ENCODE measurements around the gene CNBP.
"Not testable (repeated sequence)": the region's sequence is repeated elsewhere in the genome, so short reads cannot be mapped to it uniquely, and the experiment has no call there.

Gene CNBP

GRCh38 chr3:129185783-129186182 is 2.1 kb upstream of the CNBP start:
- DNase-seq (ENCODE audit: low read depth in 4 of 4, low spot score in 1 of 4), result no peak

- not testable (repeated sequence) for DNase-seq (ENCODE audit: low read depth in 4 of 4, low spot score in 1 of 4)
Observed at GRCh38 chr3:129184784-129185542, 1.3 kb upstream of the CNBP start.

GRCh38 chr3:129184396-129184657 is 631 bp upstream of the CNBP start:
- DNase-seq (ENCODE audit: low read depth in 4 of 4, low spot score in 1 of 4), result peak in 1 of 4 experiments; percentile 28

GRCh38 chr3:129182390-129183185 is 1.1 kb downstream of the CNBP start:
- no peak for DNase-seq (ENCODE audit: low read depth in 4 of 4, low spot score in 1 of 4)

- DNase-seq (ENCODE audit: low read depth in 4 of 4, low spot score in 1 of 4), result no peak
Observed at GRCh38 chr3:129181819-129182218, 1.9 kb downstream of the CNBP start.

GRCh38 chr3:129180461-129180860 is 3.2 kb downstream of the CNBP start:
- DNase-seq (ENCODE audit: low read depth in 4 of 4, low spot score in 1 of 4), result no peak

GRCh38 chr3:129176051-129176450 is 7.6 kb downstream of the CNBP start:
- DNase-seq (ENCODE audit: low read depth in 4 of 4, low spot score in 1 of 4), result no peak

- DNase-seq (ENCODE audit: low read depth in 4 of 4, low spot score in 1 of 4), result no peak
Observed at GRCh38 chr3:129173725-129174124, 10.0 kb downstream of the CNBP start.

GRCh38 chr3:129173206-129173605 is 10.5 kb downstream of the CNBP start:
- no peak for DNase-seq (ENCODE audit: low read depth in 4 of 4, low spot score in 1 of 4)

- no peak for DNase-seq (ENCODE audit: low read depth in 4 of 4, low spot score in 1 of 4)
Observed at GRCh38 chr3:129166579-129167332, 16.9 kb downstream of the CNBP start.

- not testable (repeated sequence) for DNase-seq (ENCODE audit: low read depth in 4 of 4, low spot score in 1 of 4)
Observed at GRCh38 chr3:129165594-129165993, 18.1 kb downstream of the CNBP start.

GRCh38 chr3:129164500-129164899 is 19.2 kb downstream of the CNBP start:
- DNase-seq (ENCODE audit: low read depth in 4 of 4, low spot score in 1 of 4), result no peak

GRCh38 chr3:129162729-129163579 is 20.7 kb downstream of the CNBP start:
- DNase-seq (ENCODE audit: low read depth in 4 of 4, low spot score in 1 of 4), result no peak

GRCh38 chr3:129161860-129162271 is 21.8 kb downstream of the CNBP start:
- DNase-seq (ENCODE audit: low read depth in 4 of 4, low spot score in 1 of 4), result no peak

- DNase-seq (ENCODE audit: low read depth in 4 of 4, low spot score in 1 of 4), result peak; percentile 63 to 81 (median 76)
Observed at GRCh38 chr3:129160891-129161859, 22.5 kb downstream of the CNBP start, which contains the start of gene ISY1. ISY1 (minus strand) TSS chr3:129161063; CDS start chr3:129160975, 88 bp downstream.

- no peak for DNase-seq (ENCODE audit: low read depth in 4 of 4, low spot score in 1 of 4)
Observed at GRCh38 chr3:129144786-129145185, 38.9 kb downstream of the CNBP start.

- not testable (repeated sequence) for DNase-seq (ENCODE audit: low read depth in 4 of 4, low spot score in 1 of 4)
Observed at GRCh38 chr3:129141011-129141410, 42.7 kb downstream of the CNBP start.

- DNase-seq (ENCODE audit: low read depth in 4 of 4, low spot score in 1 of 4), result no peak
Observed at GRCh38 chr3:129139911-129140310, 43.8 kb downstream of the CNBP start.

GRCh38 chr3:129136275-129136674 is 47.4 kb downstream of the CNBP start:
- DNase-seq (ENCODE audit: low read depth in 4 of 4, low spot score in 1 of 4), result not testable (repeated sequence)
